Cardiac fibroblast (primary cell): Measurements from ENCODE around the gene RERE.

ENCODE experiments used
- DNase-seq, 2 donors: peaks; one replicate each; pipeline versions ENCODE4 v3.0.0 to v3.0.0-alpha.2; 2010; ENCODE audit warnings: low read depth in 2 of 2
- H3K4me3 ChIP-seq, 2 donors: replicated peaks in 1 of 2; 1 replicate in 1 of 2; 2 replicates in 1 of 2; pipeline ENCODE4 v1.5.1; 2011; ENCODE audit warnings: low read depth in 2 of 2, low read length in 2 of 2, mild to moderate bottlenecking in 2 of 2, moderate library complexity in 1 of 2
- TF ChIP-seq, protein P1 (sequence below): IDR thresholded peaks from one replicate; pipeline ENCODE4 v1.5.1; 2011; ENCODE audit warnings: low read depth, mild to moderate bottlenecking, low read length, inconsistent platforms

Gene RERE

DNA sequence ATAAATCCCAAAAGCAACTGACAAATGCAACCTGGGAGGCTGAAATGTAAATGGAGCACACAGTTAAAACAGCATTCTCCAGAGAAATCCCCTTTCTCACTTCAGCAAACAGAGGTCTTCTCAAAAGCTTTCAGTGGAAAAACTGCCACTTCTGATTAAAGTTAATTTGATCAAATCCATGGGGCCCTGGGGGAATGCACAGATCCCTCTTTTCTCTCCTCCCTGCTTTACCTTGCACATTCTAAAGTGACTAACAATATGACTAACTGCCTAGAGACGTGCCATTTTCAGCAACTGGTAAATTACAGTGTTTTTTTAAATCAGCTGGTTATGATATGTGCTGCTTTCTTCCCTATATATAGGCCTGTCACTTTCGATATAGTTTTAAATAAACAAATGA is 142.5 kb downstream of the RERE start:
- no peak overlapping the region for H3K4me3 ChIP-seq
- peak in 1 of 2 donors; percentile 41 for DNase-seq
- TF ChIP-seq, protein P1, sequence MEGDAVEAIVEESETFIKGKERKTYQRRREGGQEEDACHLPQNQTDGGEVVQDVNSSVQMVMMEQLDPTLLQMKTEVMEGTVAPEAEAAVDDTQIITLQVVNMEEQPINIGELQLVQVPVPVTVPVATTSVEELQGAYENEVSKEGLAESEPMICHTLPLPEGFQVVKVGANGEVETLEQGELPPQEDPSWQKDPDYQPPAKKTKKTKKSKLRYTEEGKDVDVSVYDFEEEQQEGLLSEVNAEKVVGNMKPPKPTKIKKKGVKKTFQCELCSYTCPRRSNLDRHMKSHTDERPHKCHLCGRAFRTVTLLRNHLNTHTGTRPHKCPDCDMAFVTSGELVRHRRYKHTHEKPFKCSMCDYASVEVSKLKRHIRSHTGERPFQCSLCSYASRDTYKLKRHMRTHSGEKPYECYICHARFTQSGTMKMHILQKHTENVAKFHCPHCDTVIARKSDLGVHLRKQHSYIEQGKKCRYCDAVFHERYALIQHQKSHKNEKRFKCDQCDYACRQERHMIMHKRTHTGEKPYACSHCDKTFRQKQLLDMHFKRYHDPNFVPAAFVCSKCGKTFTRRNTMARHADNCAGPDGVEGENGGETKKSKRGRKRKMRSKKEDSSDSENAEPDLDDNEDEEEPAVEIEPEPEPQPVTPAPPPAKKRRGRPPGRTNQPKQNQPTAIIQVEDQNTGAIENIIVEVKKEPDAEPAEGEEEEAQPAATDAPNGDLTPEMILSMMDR: no peak

DNA sequence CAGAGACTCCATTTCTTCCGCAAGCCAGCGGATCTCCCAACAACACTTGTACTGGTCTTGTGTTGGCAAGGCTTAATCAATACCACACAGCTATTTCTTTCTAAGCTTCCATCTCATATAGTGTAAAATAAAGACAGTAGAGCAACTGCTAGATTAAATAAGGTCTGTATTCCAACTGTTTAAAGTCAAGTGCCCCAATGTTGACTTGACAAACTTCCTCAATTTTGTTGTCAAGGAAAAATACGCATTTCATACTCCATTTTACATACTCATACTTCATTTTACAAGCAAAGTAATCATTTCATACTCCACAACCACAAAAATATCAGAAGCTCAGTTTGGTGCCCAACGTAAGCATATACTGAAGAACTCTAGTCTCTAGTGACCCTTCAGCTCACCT is 143.0 kb downstream of the RERE start:
- TF ChIP-seq, protein P1: no peak
- H3K4me3 ChIP-seq: no peak overlapping the region
- DNase-seq: no peak

DNA sequence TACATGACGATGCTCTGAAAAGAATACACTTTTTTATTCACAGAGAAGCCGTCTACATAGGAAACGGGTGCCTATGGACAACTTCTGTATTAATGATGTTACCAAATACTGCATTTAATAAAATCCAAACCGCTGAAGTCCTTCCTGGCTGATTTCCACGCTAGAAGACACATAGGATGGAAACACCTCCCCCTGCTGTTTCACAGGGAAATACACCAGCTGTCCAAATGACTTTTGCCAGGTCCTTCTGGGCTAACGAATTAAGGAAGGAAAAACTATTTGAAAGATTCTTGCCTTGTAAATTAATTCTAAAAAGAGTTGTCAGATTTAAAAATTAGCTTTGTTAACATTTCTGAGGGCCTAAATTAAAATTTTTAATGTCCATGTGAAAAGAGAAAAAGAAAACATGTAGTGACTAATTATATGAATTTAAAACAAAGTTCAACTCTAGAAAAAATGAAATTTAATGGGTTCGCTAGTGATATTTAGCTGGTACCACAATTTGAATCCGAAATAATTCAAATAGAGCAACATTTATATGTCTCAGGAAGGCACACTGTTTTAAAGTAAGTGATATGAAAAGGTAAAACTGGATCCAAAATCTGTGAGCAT is 146.0 kb downstream of the RERE start:
- no peak overlapping the region for H3K4me3 ChIP-seq
- DNase-seq: peak; percentile 88 to 91

DNA sequence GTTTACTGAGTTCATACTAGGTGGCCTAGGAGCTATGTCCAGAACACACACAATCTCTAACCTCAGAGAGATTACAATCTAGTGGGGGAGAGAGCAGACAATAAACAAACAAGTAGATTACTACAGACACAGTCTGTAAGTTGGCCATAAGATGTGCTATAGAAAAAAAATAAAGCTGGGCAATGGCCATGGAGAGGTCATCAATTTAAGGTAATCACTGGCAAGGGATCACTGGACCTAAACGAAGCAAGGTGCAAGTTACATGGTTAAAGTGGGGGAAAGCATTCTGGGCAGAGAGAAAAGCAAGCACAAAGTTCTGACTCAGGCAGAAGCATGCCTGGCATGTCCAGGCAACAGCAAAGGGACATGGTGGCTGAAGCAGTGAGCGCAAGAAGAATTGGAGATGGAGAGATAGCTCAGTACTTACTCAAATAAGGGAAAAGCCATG is 147.0 kb downstream of the RERE start:
- TF ChIP-seq, protein P1: no peak
- no peak for DNase-seq
- no peak overlapping the region for H3K4me3 ChIP-seq

More for the DNA sequence above, 146.0 kb downstream of the RERE start:
- TF ChIP-seq, protein P1: peak; percentile 84

DNA sequence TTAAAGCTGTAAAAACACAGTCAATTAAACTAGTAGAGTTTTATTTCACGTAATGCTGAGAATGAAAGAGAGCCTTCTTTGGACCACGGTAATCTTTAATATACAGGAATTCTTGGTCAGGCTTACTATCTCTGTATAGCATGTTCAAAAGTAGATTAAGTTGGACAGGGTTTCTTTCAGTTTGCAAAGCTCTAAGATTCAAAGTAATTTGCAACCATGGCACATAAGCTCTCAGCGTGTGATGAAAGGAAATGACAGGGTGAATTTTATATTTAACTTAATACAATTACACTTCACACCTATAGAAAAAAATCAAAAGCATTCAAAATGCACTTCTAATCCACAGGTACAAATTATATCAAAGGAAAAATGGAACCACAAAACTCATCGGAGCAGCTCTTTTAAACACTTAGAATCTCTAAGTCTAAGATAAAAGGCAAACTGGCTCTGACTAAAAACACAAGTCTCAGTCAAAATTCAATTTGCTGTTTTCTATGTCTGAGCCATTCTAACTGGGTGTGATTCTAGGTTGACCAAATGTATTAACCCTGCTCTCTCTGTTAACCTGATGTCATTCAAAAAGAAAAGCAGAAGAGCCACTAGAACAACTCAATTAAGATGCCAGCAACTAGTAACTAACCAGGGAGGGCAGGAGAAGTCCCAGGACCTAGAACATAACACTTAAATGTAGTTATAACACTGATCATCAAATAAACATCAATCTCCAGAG is 147.7 kb downstream of the RERE start:
- H3K4me3 ChIP-seq: no peak overlapping the region
- DNase-seq: no peak
- TF ChIP-seq, protein P1: no peak

DNA sequence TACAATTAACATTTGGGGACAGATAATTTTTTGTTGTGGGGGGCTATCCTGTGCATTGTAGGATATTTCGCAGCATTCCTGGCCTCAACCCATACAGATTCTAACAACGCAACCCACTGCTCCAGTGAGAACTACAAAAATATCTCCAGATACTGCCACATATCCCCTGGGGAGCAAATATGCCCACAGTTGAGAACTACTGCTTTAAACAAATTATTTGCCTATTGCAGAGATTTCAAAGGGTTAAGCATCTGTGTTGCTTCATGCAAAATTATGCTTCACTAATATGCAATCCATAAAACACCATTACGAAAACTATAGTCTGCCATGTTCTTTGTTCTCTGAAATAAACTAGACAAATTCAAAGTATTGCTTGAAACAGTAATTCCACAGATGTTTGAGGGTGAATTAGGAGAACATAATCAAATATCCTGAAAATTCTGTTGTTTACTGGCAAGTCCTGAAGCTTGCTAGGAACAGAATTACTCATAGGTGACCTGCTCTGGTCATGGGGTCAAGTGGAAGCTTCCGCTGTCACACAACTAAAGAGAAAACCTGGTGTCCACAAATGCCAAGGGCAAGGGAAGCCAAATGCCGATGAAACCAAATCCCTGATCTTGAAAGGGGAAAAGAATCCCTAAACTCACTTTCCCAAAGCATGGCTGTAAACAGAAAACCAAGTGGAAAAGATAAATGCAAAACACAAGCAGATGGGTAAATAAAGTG is 149.4 kb downstream of the RERE start:
- DNase-seq: peak; percentile 59 to 67
- TF ChIP-seq, protein P1: no peak
- no peak overlapping the region for H3K4me3 ChIP-seq
